GM12878 (cell line): ENCODE data around the gene MAP4K5. TPM values are rescaled to one million over a fixed set of nuclear protein-coding genes. Genes with fewer than 3 reads are reported as not detected.

Experiments used
- ATAC-seq: fragments of 200-7000 bp; cut with Tn5 transposase; 3 replicates; pipeline ENCODE4 v1.9.1; 2020; ENCODE audit warnings: mild to moderate bottlenecking, moderate library complexity
- BruUV-seq: library from RNA; stranded (reverse); fragments of 400-500 nt; replicated peaks from 2 replicates; lab custom pipeline; 2021; lab: Mats Ljungman, UMichigan
- CTCF ChIA-PET: fragments of 300-600 bp; sonication (Branson Sonifier 250); formaldehyde crosslinking; extraction: SDS; loops from one replicate; lab custom pipeline; 2021; ENCODE audit warnings: inconsistent platforms; lab: Yijun Ruan, JAX
- POLR2A ChIA-PET: fragments of 350-600 bp; formaldehyde crosslinking; extraction: SDS; loops from one replicate; lab custom pipeline; 2021; ENCODE audit warnings: inconsistent platforms; lab: Charles Lee
- RAD21 ChIA-PET: fragments of 300-600 bp; sonication (Branson Sonifier 250); formaldehyde crosslinking; loops from one replicate; lab custom pipeline; 2023; ENCODE audit warnings: antibody characterized with exemption; ENCODE audit not compliant: unreplicated experiment; lab: Charles Lee
- SMC1A ChIA-PET: fragments of 300-600 bp; sonication (Branson Sonifier 250); formaldehyde crosslinking; loops from one replicate; lab custom pipeline; 2023; ENCODE audit not compliant: unreplicated experiment, uncharacterized antibody; lab: Charles Lee
- DNase-seq: peaks from one replicate; pipeline ENCODE4 v3.0.0-alpha.2; 2011; ENCODE audit warnings: low read depth, low spot score
- FAIRE-seq: peaks from 3 replicates; lab custom pipeline; 2011; peaks lifted over from hg19 to GRCh38; lab: Jason Lieb, UNC
- H2AFZ ChIP-seq: 2 replicates; pipeline ENCODE4 v1.6.0; 2011; ENCODE audit warnings: low read depth, low read length, control low read depth; ENCODE audit not compliant: control insufficient read depth
- H3K27ac ChIP-seq: 2 replicates; pipeline ENCODE4 v1.5.1; 2011; ENCODE audit warnings: control low read depth; ENCODE audit not compliant: control insufficient read depth, insufficient read depth
- H3K27me3 ChIP-seq, 2 experiments: replicated peaks in 1 of 2; 2 replicates each; pipeline versions ENCODE4 v1.6.0 to v1.6.1; 2011; ENCODE audit warnings: low read length in 1 of 2; ENCODE audit not compliant: control insufficient read depth in 2 of 2, insufficient read depth in 2 of 2
- H3K36me3 ChIP-seq, 2 experiments: 2 replicates each; pipeline ENCODE4 v1.5.1; 2011; ENCODE audit warnings: low read length in 1 of 2; ENCODE audit not compliant: control insufficient read depth in 2 of 2, insufficient read depth in 2 of 2
- H3K4me1 ChIP-seq: 2 replicates; pipeline ENCODE4 v1.6.1; 2011; ENCODE audit warnings: mild to moderate bottlenecking, low read length, moderate library complexity, mixed read lengths; ENCODE audit not compliant: control insufficient read depth, insufficient read depth
- H3K4me2 ChIP-seq: 2 replicates; pipeline ENCODE4 v1.6.0; 2011; ENCODE audit warnings: control low read depth; ENCODE audit not compliant: control insufficient read depth, insufficient read depth
- H3K4me3 ChIP-seq: fragments of 200-600 bp; sonication (generic); 2 replicates; pipeline ENCODE4 v1.5.1; 2016
- H3K79me2 ChIP-seq: 2 replicates; pipeline ENCODE4 v1.6.0; 2011; ENCODE audit warnings: low read length; ENCODE audit not compliant: control insufficient read depth, insufficient read depth
- H3K9ac ChIP-seq: 2 replicates; pipeline ENCODE4 v1.8.0; 2011; ENCODE audit warnings: low read length, control low read depth, mixed read lengths; ENCODE audit not compliant: control insufficient read depth, insufficient read depth
- H3K9me3 ChIP-seq: replicated peaks from 3 replicates; pipeline ENCODE4 v1.5.1; 2011; ENCODE audit warnings: mild to moderate bottlenecking, low read length; ENCODE audit not compliant: control insufficient read depth, insufficient read depth
- H4K20me1 ChIP-seq: 2 replicates; pipeline ENCODE4 v1.6.0; 2011; ENCODE audit not compliant: control insufficient read depth, insufficient read depth
- CHD1 ChIP-seq: IDR thresholded peaks from 2 replicates; pipeline ENCODE4 v1.6.1; 2012; ENCODE audit warnings: low read depth, low read length, improper control_type of control experiment
- CHD2 ChIP-seq: IDR thresholded peaks from 2 replicates; pipeline ENCODE4 v1.6.1; 2011; ENCODE audit warnings: low read depth, low read length, improper control_type of control experiment, borderline replicate concordance
- EED ChIP-seq: sonication (generic); IDR thresholded peaks from 2 replicates; pipeline ENCODE4 v1.6.1; 2016; ENCODE audit warnings: antibody characterized with exemption, low read depth
- FOXK2 ChIP-seq: fragments of 450-650 bp; IDR thresholded peaks from 2 replicates; pipeline ENCODE4 v1.6.1; 2017; ENCODE audit warnings: mild to moderate bottlenecking, moderate library complexity
- POLR2AphosphoS5 ChIP-seq: IDR thresholded peaks from 2 replicates; pipeline ENCODE4 v1.6.1; 2011; ENCODE audit warnings: mild to moderate bottlenecking, low read length, inconsistent platforms
- PRDM15 ChIP-seq: fragments of 450-650 bp; formaldehyde crosslinking; IDR thresholded peaks from 2 replicates; pipeline ENCODE4 v1.4.0; 2020; ENCODE audit warnings: mild to moderate bottlenecking, moderate library complexity
- RBBP5 ChIP-seq: fragments of 200-600 bp; sonication (generic); conservative IDR thresholded peaks from 2 replicates; pipeline ENCODE4 v1.6.1; 2016
- RUNX3 ChIP-seq: IDR thresholded peaks from 2 replicates; pipeline ENCODE4 v1.6.1; 2012; ENCODE audit warnings: low read length, inconsistent platforms
- SP1 ChIP-seq: IDR thresholded peaks from one replicate; pipeline ENCODE4 v1.6.1; 2011; ENCODE audit warnings: low read depth, low read length
- SREBF2 ChIP-seq: IDR thresholded peaks from 2 replicates; pipeline ENCODE4 v1.6.1; 2012; ENCODE audit warnings: mild to moderate bottlenecking, low read length
- STAT1 ChIP-seq: fragments of 450-650 bp; conservative IDR thresholded peaks from 2 replicates; pipeline ENCODE4 v1.6.1; 2014; ENCODE audit warnings: antibody characterized with exemption, mild to moderate bottlenecking
- ZBTB4 ChIP-seq: fragments of 450-650 bp; formaldehyde crosslinking; IDR thresholded peaks from 2 replicates; pipeline ENCODE4 v1.4.0; 2022; ENCODE audit warnings: mild to moderate bottlenecking, moderate library complexity
- ZNF207 ChIP-seq: fragments of 450-650 bp; IDR thresholded peaks from 2 replicates; pipeline ENCODE4 v1.6.1; 2014; ENCODE audit warnings: antibody characterized with exemption, mild to moderate bottlenecking, borderline replicate concordance
- WGBS: methylation state at CpG from one replicate; pipeline ENCODE4 v1.1.6; 2016; ENCODE audit warnings: low lambda C conversion rate; ENCODE audit not compliant: insufficient replicate concordance, insufficient coverage; ENCODE audit errors: missing lambda C conversion rate; 5-methylcytosine and 5-hydroxymethylcytosine counted together
- in situ Hi-C: fragments of 300-500 bp; cut with MboI; formaldehyde crosslinking; loops from 9 replicates; pipeline ENCODE4 v1.14.3; 2018; ENCODE audit warnings: mixed read lengths
- intact Hi-C: fragments of 100-400 bp; cut with micrococcal nuclease; formaldehyde crosslinking; loops from one replicate; pipeline ENCODE4 v1.14.2; 2022; ENCODE audit not compliant: unreplicated experiment
- polyA plus RNA-seq, 11 experiments: library from polyadenylated mRNA; depleted of rRNA in 4 of 11; unstranded in 6 of 11; stranded (reverse) in 5 of 11; fragments of >200 nt; fragmentation: Nextera tagmentation in 4 of 11; fragmentation: Illumina TruSeq in 1 of 11; extraction: Ambion mirVana in 4 of 11; extraction: Trizol in 1 of 11; gene quantifications; 1 replicate in 1 of 11; 2 replicates in 10 of 11; pipeline versions ENCODE4 v1.2.1 to v1.2.3, GENCODE V29; 2011 to 2016; ENCODE audit warnings: inconsistent platforms in 2 of 11, missing spikeins in 2 of 11, low read depth in 1 of 11
- total RNA-seq, 4 experiments: library from RNA; depleted of rRNA in 3 of 4; stranded (reverse); fragments of >200 nt in 3 of 4; fragmentation: Illumina TruSeq in 1 of 4; extraction: Trizol in 1 of 4; gene quantifications; 2 replicates each; pipeline versions ENCODE4 v1.2.1 to v1.2.3, GENCODE V29; 2013 to 2021

MAP4K5 gene
- total and polyA plus RNA-seq, 10 of the 15 experiments (the other 5 are each of a cell fraction or from before 2014, with no cell fraction given): 9.1 to 41.3 (median 30.1) TPM

GRCh38 chr14:50425105-50425504 is 107.3 kb downstream of the MAP4K5 start:
- TF ChIP-seq CHD1 (no peak), ZNF207 (no peak), SREBF2 (no peak), SP1 (no peak), EED (no peak), POLR2AphosphoS5 (no peak), FOXK2 (no peak), RBBP5 (no peak), RUNX3 (no peak), CHD2 (no peak)
- Histone ChIP-seq H3K9me3 (no peaks in the 10 kb centered on the region), H3K4me2 (no peak overlapping the region), H3K9ac (no peak overlapping the region), H3K36me3 (no peaks in the 10 kb centered on the region; a peak in 1 of 4 replicates), H4K20me1 (no peaks in the 10 kb centered on the region), H3K27me3 (no peaks in the 10 kb centered on the region), H2AFZ (no peak overlapping the region), H3K79me2 (no peaks in the 10 kb centered on the region), H3K4me3 (no peak overlapping the region), H3K27ac (no peak overlapping the region), H3K4me1 (no peaks in the 10 kb centered on the region)
- 100% methylated on average over 2 of the region's 2 CpGs for WGBS
- DNase-seq (no peak), ATAC-seq (no peak), FAIRE-seq (no peak)
- no TSS peak for BruUV-seq
- ChIA-PET RAD21 (no interaction called here), POLR2A (no interaction called here), CTCF (interaction anchor here (0.6 kb wide), 1 partner anchor 250 kb away, joined by 3 read pairs; no protein-coding TSS in a partner anchor), SMC1A (interaction anchor here (0.6 to 0.9 kb wide), 4 partner anchors 18 to 464 kb away, joined by 3 read pairs; partner anchors contain the start of gene CDKL1)
- in situ Hi-C loops (no loop called here), intact Hi-C loops (no loop called here)

- ATAC-seq (no peak), DNase-seq (no peak), FAIRE-seq (no peak)
- H2AFZ ChIP-seq: no peak overlapping the region
- WGBS: 100% methylated on average over 3 of the region's 3 CpGs
- H3K27me3 ChIP-seq: no peaks in the 10 kb centered on the region
- intact Hi-C loops (no loop called here), in situ Hi-C loops (no loop called here)
- ChIA-PET CTCF (no interaction called here), SMC1A (interaction anchor here (0.9 to 1.7 kb wide), 4 partner anchors 14 to 60 kb away, joined by 3 to 5 read pairs (median 4); no protein-coding TSS in a partner anchor), POLR2A (no interaction called here), RAD21 (interaction anchor here (1.1 kb wide), 1 partner anchor 103 kb away, joined by 4 read pairs; no protein-coding TSS in a partner anchor)
- no peak overlapping the region for H3K9ac ChIP-seq
- H3K9me3 ChIP-seq: no peaks in the 10 kb centered on the region
- no peak overlapping the region for H3K27ac ChIP-seq
- H3K36me3 ChIP-seq: no peaks in the 10 kb centered on the region; a peak in 1 of 4 replicates
- H3K79me2 ChIP-seq: no peaks in the 10 kb centered on the region
- no peaks in the 10 kb centered on the region for H3K4me1 ChIP-seq
- no peak overlapping the region for H3K4me3 ChIP-seq
- no peaks in the 10 kb centered on the region for H4K20me1 ChIP-seq
- no TSS peak for BruUV-seq
- no peak overlapping the region for H3K4me2 ChIP-seq
- TF ChIP-seq SREBF2 (no peak), ZBTB4 (CRISPR knock-in tag) (no peak), PRDM15 (CRISPR knock-in tag) (no peak), STAT1 (no peak)
These were observed 108.8 kb downstream of the MAP4K5 start for GRCh38 chr14:50423529-50423928.
